ENCODE measurements around the gene TMCO5A.
"Not testable (repeated sequence)": the region's sequence is repeated elsewhere in the genome, so short reads cannot be mapped to it uniquely, and the experiment has no call there.

Gene TMCO5A

GRCh38 chr15:37934340-37934739 is at the start of gene TMCO5A:
TSS of gene TMCO5A (plus strand) at chr15:37934640. CDS start at chr15:37936324, 1,684 bp downstream.
- no peak for DNase-seq (ENCODE audit: low read depth in 2 of 2)

GRCh38 chr15:37885651-37886050 is 48.8 kb upstream of the TMCO5A start:
- no peak for DNase-seq (ENCODE audit: low read depth in 2 of 2)

GRCh38 chr15:37888356-37888755 is 46.1 kb upstream of the TMCO5A start:
- DNase-seq (ENCODE audit: low read depth in 2 of 2) = no peak

GRCh38 chr15:37891766-37892368 is 42.6 kb upstream of the TMCO5A start:
- no peak for DNase-seq (ENCODE audit: low read depth in 2 of 2)

GRCh38 chr15:37893309-37893708 is 41.1 kb upstream of the TMCO5A start:
- no peak for DNase-seq (ENCODE audit: low read depth in 2 of 2)

GRCh38 chr15:37898362-37898761 is 36.1 kb upstream of the TMCO5A start:
- no peak for DNase-seq (ENCODE audit: low read depth in 2 of 2)

GRCh38 chr15:37900326-37901221 is 33.9 kb upstream of the TMCO5A start:
- DNase-seq (ENCODE audit: low read depth in 2 of 2) = no peak

- DNase-seq (ENCODE audit: low read depth in 2 of 2) = no peak
These were observed 32.3 kb upstream of the TMCO5A start for GRCh38 chr15:37902126-37902525.

GRCh38 chr15:37903919-37904625 is 30.4 kb upstream of the TMCO5A start:
- no peak for DNase-seq (ENCODE audit: low read depth in 2 of 2)

GRCh38 chr15:37907136-37907535 is 27.3 kb upstream of the TMCO5A start:
- no peak for DNase-seq (ENCODE audit: low read depth in 2 of 2)

GRCh38 chr15:37921527-37922385 is 12.7 kb upstream of the TMCO5A start:
- no peak for DNase-seq (ENCODE audit: low read depth in 2 of 2)

- DNase-seq (ENCODE audit: low read depth in 2 of 2) = no peak
These were observed 8.3 kb upstream of the TMCO5A start for GRCh38 chr15:37926136-37926535.

- no peak for DNase-seq (ENCODE audit: low read depth in 2 of 2)
These were observed 5.2 kb upstream of the TMCO5A start for GRCh38 chr15:37929238-37929637.

- DNase-seq (ENCODE audit: low read depth in 2 of 2) = no peak
These were observed 3.1 kb upstream of the TMCO5A start for GRCh38 chr15:37931321-37931720.

GRCh38 chr15:37931868-37932267 is 2.6 kb upstream of the TMCO5A start:
- DNase-seq (ENCODE audit: low read depth in 2 of 2) = no peak

- no peak for DNase-seq (ENCODE audit: low read depth in 2 of 2)
These were observed 1.9 kb upstream of the TMCO5A start for GRCh38 chr15:37932549-37932948.

- no peak for DNase-seq (ENCODE audit: low read depth in 2 of 2)
These were observed 774 bp upstream of the TMCO5A start for GRCh38 chr15:37933666-37934065.

GRCh38 chr15:37940876-37941275 is 6.4 kb downstream of the TMCO5A start:
- DNase-seq (ENCODE audit: low read depth in 2 of 2) = no peak

- no peak for DNase-seq (ENCODE audit: low read depth in 2 of 2)
These were observed 7.3 kb downstream of the TMCO5A start for GRCh38 chr15:37941779-37942178.

- no peak for DNase-seq (ENCODE audit: low read depth in 2 of 2)
These were observed 17.6 kb downstream of the TMCO5A start for GRCh38 chr15:37951999-37952398.

- not testable (repeated sequence) for DNase-seq (ENCODE audit: low read depth in 2 of 2)
These were observed 26.3 kb downstream of the TMCO5A start for GRCh38 chr15:37960742-37961141.

- no peak for DNase-seq (ENCODE audit: low read depth in 2 of 2)
These were observed 33.3 kb downstream of the TMCO5A start for GRCh38 chr15:37967788-37968187.

Data from stimulated activated CD8-positive, alpha-beta memory T cell treated with anti-CD3 and anti-CD28 coated beads, Interleukin-2, amount 100 ng/mL, for 48 hours (primary cell).